Endothelial cell of umbilical vein (primary cell): Measurements from ENCODE around the gene EHBP1L1. TPM values are rescaled to one million over a fixed set of nuclear protein-coding genes. Genes with fewer than 3 reads are reported as not detected.

ENCODE experiments used
- BruUV-seq: library from RNA; stranded (reverse); fragments of 400-500 nt; replicated peaks from 2 replicates; lab custom pipeline; 2021; lab: Mats Ljungman, UMichigan
- CTCF ChIA-PET: fragments of 300-600, 350-600 bp; sonication (Branson Sonifier 250); formaldehyde crosslinking; loops from one replicate; lab custom pipeline; 2021; ENCODE audit warnings: antibody characterized with exemption, inconsistent platforms; lab: Charles Lee
- POLR2A ChIA-PET: fragments of 300-600, 350-600 bp; sonication (Branson Sonifier 250); formaldehyde crosslinking; loops from one replicate; lab custom pipeline; 2021; ENCODE audit warnings: antibody characterized with exemption, inconsistent platforms; lab: Charles Lee
- DNase-seq: peaks from one replicate; pipeline ENCODE4 v3.0.0-alpha.2; 2011; ENCODE audit warnings: low read depth, low spot score
- FAIRE-seq: peaks from 2 replicates; lab custom pipeline; 2011; peaks lifted over from hg19 to GRCh38; lab: Jason Lieb, UNC
- H2AFZ ChIP-seq: 2 replicates; pipeline ENCODE4 v1.6.0; 2012; ENCODE audit warnings: low read depth, low read length, control low read depth, inconsistent platforms
- H3K27ac ChIP-seq: 2 replicates; pipeline ENCODE4 v1.5.1; 2011; ENCODE audit warnings: low read depth, mild to moderate bottlenecking, control low read depth, low read length, moderate library complexity; ENCODE audit not compliant: insufficient read depth
- H3K27me3 ChIP-seq, 2 experiments: 2 replicates each; pipeline versions ENCODE4 v1.6.0 to v1.6.1; 2011; ENCODE audit warnings: low read length in 2 of 2, mixed read lengths in 1 of 2; ENCODE audit not compliant: control insufficient read depth in 2 of 2, insufficient read depth in 2 of 2
- H3K36me3 ChIP-seq, 2 experiments: 2 replicates in 1 of 2; 3 replicates in 1 of 2; pipeline ENCODE4 v1.5.1; 2011; ENCODE audit warnings: low read length in 2 of 2, mild to moderate bottlenecking in 1 of 2, moderate library complexity in 1 of 2; ENCODE audit not compliant: control insufficient read depth in 2 of 2, insufficient read depth in 2 of 2; ENCODE audit errors: extremely low read depth in 1 of 2
- H3K4me1 ChIP-seq: 3 replicates; pipeline ENCODE4 v1.5.1; 2011; ENCODE audit warnings: mild to moderate bottlenecking, low read length; ENCODE audit not compliant: control insufficient read depth, insufficient read depth; ENCODE audit errors: extremely low read depth
- H3K4me2 ChIP-seq: 2 replicates; pipeline ENCODE4 v1.6.1; 2011; ENCODE audit warnings: low read length, control low read depth, mixed read lengths; ENCODE audit not compliant: insufficient read depth
- H3K4me3 ChIP-seq, 3 experiments: fragments of 200-600 bp in 1 of 3; sonication (generic), shearing (Covaris generic) in 1 of 3; replicated peaks in 1 of 3; 2 replicates each; pipeline ENCODE4 v1.5.1; 2011 to 2016; ENCODE audit warnings: control low read depth in 3 of 3, low read length in 3 of 3, mild to moderate bottlenecking in 2 of 3, inconsistent platforms in 1 of 3, low read depth in 1 of 3, moderate library complexity in 1 of 3; ENCODE audit not compliant: insufficient read depth in 1 of 3
- H3K79me2 ChIP-seq: 2 replicates; pipeline ENCODE4 v1.6.0; 2012; ENCODE audit warnings: low read length, inconsistent platforms; ENCODE audit not compliant: control insufficient read depth, insufficient read depth
- H3K9ac ChIP-seq: replicated peaks from 2 replicates; pipeline ENCODE3; 2011; ENCODE audit warnings: low read length, control low read depth; ENCODE audit not compliant: insufficient read depth; ENCODE audit errors: extremely low read depth
- H3K9me1 ChIP-seq: replicated peaks from 3 replicates; pipeline ENCODE4 v1.6.0; 2011; ENCODE audit warnings: mild to moderate bottlenecking, low read length; ENCODE audit not compliant: control insufficient read depth, insufficient read depth; ENCODE audit errors: extremely low read depth
- H3K9me3 ChIP-seq: replicated peaks from 2 replicates; pipeline ENCODE4 v1.5.1; 2012; ENCODE audit warnings: low read length, inconsistent platforms; ENCODE audit not compliant: control insufficient read depth, insufficient read depth
- H4K20me1 ChIP-seq: replicated peaks from 2 replicates; pipeline ENCODE3; 2011; ENCODE audit warnings: mild to moderate bottlenecking, low read length; ENCODE audit not compliant: control insufficient read depth, insufficient read depth; ENCODE audit errors: extremely low read depth
- EZH2 ChIP-seq: IDR thresholded peaks from 2 replicates; pipeline ENCODE4 v1.6.1; 2012; ENCODE audit warnings: borderline replicate concordance, low read depth, mild to moderate bottlenecking, moderate library complexity, low read length, inconsistent platforms; ENCODE audit not compliant: severe bottlenecking
- FOS ChIP-seq: IDR thresholded peaks from 2 replicates; pipeline ENCODE4 v1.6.1; 2011; ENCODE audit warnings: mild to moderate bottlenecking, low read length, moderate library complexity, borderline replicate concordance; ENCODE audit not compliant: insufficient read depth
- GATA2 ChIP-seq: IDR thresholded peaks from 2 replicates; pipeline ENCODE4 v1.7.0; 2011; ENCODE audit warnings: low read depth, mild to moderate bottlenecking, moderate library complexity, mixed read lengths, low read length; ENCODE audit not compliant: insufficient read length, insufficient read depth
- JUN ChIP-seq: IDR thresholded peaks from 2 replicates; pipeline ENCODE4 v1.6.1; 2011; ENCODE audit warnings: borderline replicate concordance, low read depth; ENCODE audit not compliant: insufficient read length, insufficient read depth
- MYC ChIP-seq: IDR thresholded peaks from one replicate; pipeline ENCODE4 v1.6.1; 2011; ENCODE audit warnings: mild to moderate bottlenecking, low read depth, low read length
- POLR2A ChIP-seq: IDR thresholded peaks from 2 replicates; pipeline ENCODE4 v1.6.1; 2012; ENCODE audit warnings: low read depth, mild to moderate bottlenecking, control low read depth, low read length
- POLR2AphosphoS5 ChIP-seq: IDR thresholded peaks from 2 replicates; pipeline ENCODE4 v1.6.1; 2012; ENCODE audit warnings: low read depth, mild to moderate bottlenecking, control low read depth, low read length, moderate library complexity; ENCODE audit not compliant: insufficient read depth
- dilution Hi-C: fragments of 300-500 bp; cut with MboI; formaldehyde crosslinking; loops from one replicate; pipeline ENCODE4 v1.15.0; 2019; ENCODE audit warnings: low sequenced_read_pairs; ENCODE audit not compliant: extremely low pct_ligation_motif_present
- intact Hi-C: fragments of 100-400 bp; cut with micrococcal nuclease; formaldehyde crosslinking; loops from one replicate; pipeline ENCODE4 v1.10.0; 2022
- polyA plus RNA-seq, 4 experiments: library from polyadenylated mRNA; depleted of rRNA in 3 of 4; stranded (reverse) in 3 of 4; unstranded in 1 of 4; fragments of >200 nt; gene quantifications; 2 replicates each; pipeline versions ENCODE4 v1.2.1 to v1.2.3, GENCODE V29; 2011 to 2012; ENCODE audit warnings: missing spikeins in 1 of 4
- total RNA-seq: library from RNA; stranded (reverse); gene quantifications from 2 replicates; pipeline ENCODE4 v1.2.3, GENCODE V29; 2021
- TF ChIP-seq, protein P1 (sequence below), 2 donors: IDR thresholded peaks; 1 replicate in 1 of 2; 2 replicates in 1 of 2; pipeline ENCODE4 v1.5.1; 2011; ENCODE audit warnings: low read length in 2 of 2, mild to moderate bottlenecking in 2 of 2, moderate library complexity in 2 of 2, control low read depth in 1 of 2, inconsistent platforms in 1 of 2, low read depth in 1 of 2; ENCODE audit not compliant: insufficient read depth in 1 of 2; ENCODE audit errors: extremely low read depth in 1 of 2
- TF ChIP-seq, protein P2 (sequence below): IDR thresholded peaks from 2 replicates; pipeline ENCODE4 v1.6.1; 2011; ENCODE audit not compliant: insufficient read depth, insufficient read length

Gene EHBP1L1
- total and polyA plus RNA-seq, 2 donors (not counting 3 experiments of a cell fraction or from before 2014, with no cell fraction given) = 12.7 to 19.7 TPM

DNA sequence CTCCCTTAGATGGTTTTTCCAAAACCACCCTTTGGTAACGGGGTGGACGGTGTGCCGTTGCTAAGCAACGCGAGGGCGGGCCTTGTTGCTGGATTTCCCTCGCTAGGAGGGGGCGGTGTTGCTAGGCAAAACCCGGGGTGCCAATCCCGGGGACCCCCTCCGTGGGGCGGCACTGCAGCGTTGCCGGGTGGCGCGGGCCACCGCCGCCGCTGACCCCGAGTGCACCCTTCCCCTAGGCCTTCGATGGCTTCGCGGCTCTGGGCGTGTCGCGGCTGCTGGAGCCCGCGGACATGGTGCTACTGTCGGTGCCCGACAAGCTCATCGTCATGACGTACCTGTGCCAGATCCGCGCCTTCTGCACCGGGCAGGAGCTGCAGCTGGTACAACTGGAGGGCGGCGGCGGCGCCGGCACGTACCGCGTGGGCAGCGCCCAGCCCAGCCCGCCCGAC lies 8.9 kb downstream of the EHBP1L1 start:
- H3K27ac ChIP-seq = no peak overlapping the region
- ChIA-PET CTCF (interaction anchor here (2.8 to 12.2 kb wide), 3 partner anchors 9 to 45 kb away, joined by 18 to 206 read pairs (median 167); partner anchors contain the start of genes EHBP1L1, FAM89B and ZNRD2), POLR2A (no interaction called here)
- no peak overlapping the region for H2AFZ ChIP-seq
- FAIRE-seq (no peak), DNase-seq (no peak)
- H3K36me3 ChIP-seq = no peaks in the 10 kb centered on the region
- no peak overlapping the region for H3K9ac ChIP-seq
- no TSS peak for BruUV-seq
- no peaks in the 10 kb centered on the region for H3K79me2 ChIP-seq
- H3K27me3 ChIP-seq = no peaks in the 10 kb centered on the region
- no peaks in the 10 kb centered on the region for H3K9me1 ChIP-seq
- no peaks in the 10 kb centered on the region for H3K4me1 ChIP-seq
- no peak for TF ChIP-seq POLR2AphosphoS5
- TF ChIP-seq FOS = no peak
- TF ChIP-seq JUN = no peak
- TF ChIP-seq EZH2 = no peak
- TF ChIP-seq, protein P1, sequence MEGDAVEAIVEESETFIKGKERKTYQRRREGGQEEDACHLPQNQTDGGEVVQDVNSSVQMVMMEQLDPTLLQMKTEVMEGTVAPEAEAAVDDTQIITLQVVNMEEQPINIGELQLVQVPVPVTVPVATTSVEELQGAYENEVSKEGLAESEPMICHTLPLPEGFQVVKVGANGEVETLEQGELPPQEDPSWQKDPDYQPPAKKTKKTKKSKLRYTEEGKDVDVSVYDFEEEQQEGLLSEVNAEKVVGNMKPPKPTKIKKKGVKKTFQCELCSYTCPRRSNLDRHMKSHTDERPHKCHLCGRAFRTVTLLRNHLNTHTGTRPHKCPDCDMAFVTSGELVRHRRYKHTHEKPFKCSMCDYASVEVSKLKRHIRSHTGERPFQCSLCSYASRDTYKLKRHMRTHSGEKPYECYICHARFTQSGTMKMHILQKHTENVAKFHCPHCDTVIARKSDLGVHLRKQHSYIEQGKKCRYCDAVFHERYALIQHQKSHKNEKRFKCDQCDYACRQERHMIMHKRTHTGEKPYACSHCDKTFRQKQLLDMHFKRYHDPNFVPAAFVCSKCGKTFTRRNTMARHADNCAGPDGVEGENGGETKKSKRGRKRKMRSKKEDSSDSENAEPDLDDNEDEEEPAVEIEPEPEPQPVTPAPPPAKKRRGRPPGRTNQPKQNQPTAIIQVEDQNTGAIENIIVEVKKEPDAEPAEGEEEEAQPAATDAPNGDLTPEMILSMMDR (IDR thresholded peaks at IDR 0.05; ENCODE audit: extremely low read depth in 1 of 2, insufficient read depth in 1 of 2, low read depth in 1 of 2, low read length in 2 of 2) = no peak
- TF ChIP-seq GATA2 = no peak
- TF ChIP-seq, protein P2, sequence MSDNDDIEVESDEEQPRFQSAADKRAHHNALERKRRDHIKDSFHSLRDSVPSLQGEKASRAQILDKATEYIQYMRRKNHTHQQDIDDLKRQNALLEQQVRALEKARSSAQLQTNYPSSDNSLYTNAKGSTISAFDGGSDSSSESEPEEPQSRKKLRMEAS = no peak
- TF ChIP-seq MYC = no peak
- no peak for TF ChIP-seq POLR2A
- no peaks in the 10 kb centered on the region for H3K9me3 ChIP-seq
- H3K4me2 ChIP-seq = no peak overlapping the region
- no peak overlapping the region for H3K4me3 ChIP-seq
- intact Hi-C loops = no loop called here
- dilution Hi-C loops = no loop called here
- no peaks in the 10 kb centered on the region for H4K20me1 ChIP-seq
